Pancreas (tissue), 8 donors: ENCODE data around the gene YAP1. TPM values are rescaled to one million over a fixed set of nuclear protein-coding genes. Genes with fewer than 3 reads are reported as not detected.

Source experiments
- polyA plus RNA-seq, 2 donors: library from polyadenylated mRNA; stranded (reverse); fragments of 200-250 nt; gene quantifications; one replicate each; pipeline ENCODE4 v1.2.3, GENCODE V29; 2013
- total RNA-seq, 6 donors: library from RNA; stranded (reverse); fragmentation: NEBNext Ultra II Directional in 4 of 6; extraction: Animal tissue kit (Norgen Biotek cat#: 25700) in 4 of 6; gene quantifications; one replicate each; pipeline versions ENCODE4 v1.2.1 to v1.2.4, GENCODE V29; 2021 to 2023
- donor health status: healthy with polysubstance abuse.
- donor health status: DM: no; HTN: no; CAD: no; lungs with moderate emphysema.
- donor health status: DM: no; HTN: no; CAD: no.
- donor health status: Bipolar disorder and iron deficiency.
- donor health status: DM: yes; HTN: yes; CAD: no.
- donor health status: DM: no; HTN: no; CAD: no.
- donor health status: DM: no; HTN: no; CAD: no.
- donor health status: DM: yes; HTN: yes; CAD: no.

Gene YAP1
- total and polyA plus RNA-seq, 8 donors = 8.7 to 46.5 (median 17.2) TPM

Other genes starting within 250 kb of the YAP1 start
- gene CEP126, start 195.4 kb upstream of the YAP1 start, total RNA-seq = 1 to 10 TPM in 3 of 6 donors, under 1 TPM in 3; 0.47 to 2.0 (median 1.3) TPM
- 1 to 10 TPM; 2.1 to 9.6 TPM for gene CEP126, start 195.4 kb upstream of the YAP1 start, polyA plus RNA-seq
- under 1 TPM in 1 of 6 donors, not detected in 5; 0.14 TPM for gene ANGPTL5, start 193.9 kb upstream of the YAP1 start, total RNA-seq
- under 1 TPM in 1 of 2 donors, not detected in 1; 0.21 TPM for gene ANGPTL5, start 193.9 kb upstream of the YAP1 start, polyA plus RNA-seq
- under 1 TPM; 0.32 to 0.90 (median 0.68) TPM for gene CFAP300, start 63.0 kb upstream of the YAP1 start, total RNA-seq
- gene CFAP300, start 63.0 kb upstream of the YAP1 start, polyA plus RNA-seq = 1 to 10 TPM; 1.2 to 1.4 TPM
- gene BIRC3, start 207.0 kb downstream of the YAP1 start, total RNA-seq = 10 to 100 TPM in 2 of 6 donors, 1 to 10 TPM in 4; 4.8 to 47.3 (median 8.5) TPM
- gene BIRC3, start 207.0 kb downstream of the YAP1 start, polyA plus RNA-seq = 1 to 10 TPM; 5.4 to 8.9 TPM
- 10 to 100 TPM; 20.2 to 39.1 (median 24.7) TPM for gene BIRC2, start 236.8 kb downstream of the YAP1 start, total RNA-seq
- gene BIRC2, start 236.8 kb downstream of the YAP1 start, polyA plus RNA-seq = 10 to 100 TPM; 20.3 to 23.0 TPM